Measurements from ENCODE around the gene PGLYRP4. TPM values are rescaled to one million over a fixed set of nuclear protein-coding genes. Genes with fewer than 3 reads are reported as not detected.

PGLYRP4 gene
- total RNA-seq, 1 experiment from 2014 or later = not detected

DNA sequence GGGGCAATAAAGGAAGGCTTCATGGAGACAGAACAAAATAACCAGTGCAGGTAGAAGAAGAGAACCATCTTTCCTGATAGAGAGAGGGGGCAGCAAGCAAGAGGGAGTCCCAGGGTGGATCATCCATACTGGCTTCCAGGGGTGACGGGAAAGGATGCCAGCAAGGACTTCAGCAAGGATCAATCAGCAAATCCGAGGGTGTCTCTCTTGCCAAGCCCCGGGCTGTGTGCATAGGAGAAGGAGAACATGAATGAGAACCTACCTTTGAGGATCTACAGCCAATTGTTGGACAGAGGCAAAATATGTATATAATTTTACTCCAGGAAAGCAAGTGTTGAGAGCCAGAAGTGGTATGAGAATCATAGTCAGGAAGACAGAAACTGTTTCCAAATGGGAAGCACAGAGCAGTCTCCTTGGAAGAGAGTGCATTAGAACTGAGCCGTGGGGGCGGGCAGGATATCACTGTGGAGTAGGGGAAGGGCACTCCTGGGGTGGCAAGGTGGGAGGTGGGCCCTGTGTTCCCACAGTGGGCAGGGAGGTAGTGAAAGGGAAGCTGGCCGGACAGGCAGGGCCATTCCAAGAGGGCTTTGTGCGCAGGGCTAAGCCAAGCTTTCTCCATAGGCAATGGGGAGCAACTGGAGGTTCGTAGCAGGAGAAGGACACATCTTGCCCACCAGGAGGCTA, 7.9 kb upstream of the PGLYRP4 start:
- POLR2A ChIA-PET (ENCODE audit: unreplicated experiment) = interaction anchor here (0.6 kb wide), 1 partner anchor 1433 kb away, joined by 3 read pairs; no protein-coding TSS in a partner anchor
- TF ChIP-seq, protein P1, sequence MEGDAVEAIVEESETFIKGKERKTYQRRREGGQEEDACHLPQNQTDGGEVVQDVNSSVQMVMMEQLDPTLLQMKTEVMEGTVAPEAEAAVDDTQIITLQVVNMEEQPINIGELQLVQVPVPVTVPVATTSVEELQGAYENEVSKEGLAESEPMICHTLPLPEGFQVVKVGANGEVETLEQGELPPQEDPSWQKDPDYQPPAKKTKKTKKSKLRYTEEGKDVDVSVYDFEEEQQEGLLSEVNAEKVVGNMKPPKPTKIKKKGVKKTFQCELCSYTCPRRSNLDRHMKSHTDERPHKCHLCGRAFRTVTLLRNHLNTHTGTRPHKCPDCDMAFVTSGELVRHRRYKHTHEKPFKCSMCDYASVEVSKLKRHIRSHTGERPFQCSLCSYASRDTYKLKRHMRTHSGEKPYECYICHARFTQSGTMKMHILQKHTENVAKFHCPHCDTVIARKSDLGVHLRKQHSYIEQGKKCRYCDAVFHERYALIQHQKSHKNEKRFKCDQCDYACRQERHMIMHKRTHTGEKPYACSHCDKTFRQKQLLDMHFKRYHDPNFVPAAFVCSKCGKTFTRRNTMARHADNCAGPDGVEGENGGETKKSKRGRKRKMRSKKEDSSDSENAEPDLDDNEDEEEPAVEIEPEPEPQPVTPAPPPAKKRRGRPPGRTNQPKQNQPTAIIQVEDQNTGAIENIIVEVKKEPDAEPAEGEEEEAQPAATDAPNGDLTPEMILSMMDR (conservative IDR thresholded peaks at IDR 0.05) = peak; percentile 23; the same call in 1 of the 2 replicates
- no peak for TF ChIP-seq EZH2 (IDR thresholded peaks at IDR 0.05; ENCODE audit: low read depth)
- peaks cover 3% of the 10 kb centered on the region; the same call in 1 of the 2 replicates for H3K9me3 ChIP-seq (ENCODE audit: insufficient read depth, low read depth)
- no peak for DNase-seq
- H3K36me3 ChIP-seq (ENCODE audit: low read depth) = peaks cover 19% of the 10 kb centered on the region
- H3K27ac ChIP-seq = peak overlapping the region; percentile 98
- CTCF ChIA-PET = interaction anchor here (0.5 to 1.3 kb wide), 3 partner anchors 48 to 211 kb away, joined by 3 to 5 read pairs (median 4); no protein-coding TSS in a partner anchor
- H3K79me2 ChIP-seq (ENCODE audit: low read depth) = peaks cover 25% of the 10 kb centered on the region
- H3K27me3 ChIP-seq (ENCODE audit: insufficient read depth, low read depth) = no peaks in the 10 kb centered on the region
- no TSS peak for BruUV-seq (replicated peaks)
- H4K20me1 ChIP-seq (ENCODE audit: insufficient read depth) = no peaks in the 10 kb centered on the region
- peak overlapping the region; percentile 97 for H3K4me2 ChIP-seq
- no peak overlapping the region for H3K4me3 ChIP-seq
- peaks cover 52% of the 10 kb centered on the region for H3K4me1 ChIP-seq (replicated peaks; ENCODE audit: insufficient read depth)
- peaks cover 69% of the 10 kb centered on the region for H3F3A ChIP-seq (ENCODE audit: insufficient read depth, low read depth)
- intact Hi-C loops (cut with micrococcal nuclease; ENCODE audit: unreplicated experiment) = loop anchor here (1.0 to 10.0 kb wide), 2 partner anchors 9 to 318 kb away; partner anchors contain the start of genes ILF2 and NPR1
- H3K9me2 ChIP-seq (ENCODE audit: insufficient read depth) = no peaks in the 10 kb centered on the region
- no peak overlapping the region for H2AFZ ChIP-seq

GRCh38 chr1:153355445-153356071, 6.9 kb upstream of the PGLYRP4 start:
- Histone ChIP-seq H3K9me3 (ENCODE audit: insufficient read depth, low read depth) (peaks cover 3% of the 10 kb centered on the region; the same call in 1 of the 2 replicates), H3K36me3 (ENCODE audit: low read depth) (peaks cover 18% of the 10 kb centered on the region), H2AFZ (no peak overlapping the region), H3K27ac (peak overlapping the region; percentile 98; the same call in 1 of the 2 replicates), H3K79me2 (ENCODE audit: low read depth) (peaks cover 25% of the 10 kb centered on the region), H3K9me2 (ENCODE audit: insufficient read depth) (no peaks in the 10 kb centered on the region), H3K27me3 (ENCODE audit: insufficient read depth, low read depth) (no peaks in the 10 kb centered on the region), H3K4me1 (replicated peaks; ENCODE audit: insufficient read depth) (peaks cover 42% of the 10 kb centered on the region), H3K4me3 (no peak overlapping the region), H3K4me2 (0 out of 2 replicates have a peak overlapping the region, but pooled peaks have one; percentile 97), H3F3A (ENCODE audit: insufficient read depth, low read depth) (peaks cover 59% of the 10 kb centered on the region), H4K20me1 (ENCODE audit: insufficient read depth) (no peaks in the 10 kb centered on the region)
- no TSS peak for BruUV-seq (replicated peaks)
- DNase-seq = peak; percentile 48 to 61
- CTCF ChIA-PET = interaction anchor here (2.4 kb wide), 1 partner anchor 139 kb away, joined by 9 read pairs; no protein-coding TSS in a partner anchor
- intact Hi-C loops (cut with micrococcal nuclease; ENCODE audit: unreplicated experiment) = loop anchor here (1.0 to 10.0 kb wide), 2 partner anchors 319 to 394 kb away; partner anchors contain the start of genes ILF2 and NPR1
- TF ChIP-seq EZH2 (IDR thresholded peaks at IDR 0.05; ENCODE audit: low read depth) = no peak
- TF ChIP-seq, protein P1 (conservative IDR thresholded peaks at IDR 0.05) = peak; percentile 67
- POLR2A ChIA-PET (ENCODE audit: unreplicated experiment) = interaction anchor here (0.6 kb wide), 1 partner anchor 1432 kb away, joined by 3 read pairs; no protein-coding TSS in a partner anchor

DNA sequence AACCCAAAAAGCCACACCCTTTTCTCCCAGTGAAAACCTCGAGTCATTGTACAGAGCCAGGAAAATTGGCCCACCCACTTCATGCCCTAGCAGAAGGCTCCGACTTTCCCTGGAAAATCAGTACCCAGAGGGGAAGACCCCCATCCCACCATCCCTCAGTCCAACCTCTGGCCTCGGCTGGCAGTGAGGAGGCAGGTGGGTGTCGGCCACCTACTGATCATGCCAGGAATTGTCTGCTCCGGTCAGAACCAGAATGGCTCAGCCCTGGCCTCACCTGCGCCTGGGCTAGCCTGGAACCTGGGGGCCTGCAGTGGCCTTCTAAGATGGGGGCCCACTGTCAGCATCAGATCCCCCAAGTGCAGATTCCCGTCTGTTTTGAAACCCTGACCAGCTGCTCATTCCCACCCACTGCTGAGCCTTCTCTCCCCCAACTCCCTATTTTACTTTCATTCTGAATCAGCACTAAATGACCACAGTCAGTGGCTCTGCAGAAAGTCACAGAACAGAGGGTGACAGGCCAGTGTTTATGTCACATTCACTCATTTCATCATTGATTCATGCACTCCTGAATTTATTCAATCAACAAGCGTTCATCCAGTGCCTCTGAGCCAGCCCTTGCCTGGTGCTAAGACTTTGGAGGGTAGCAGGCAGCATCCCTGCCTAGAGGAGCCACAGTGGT, 6.0 kb upstream of the PGLYRP4 start:
- Histone ChIP-seq H3K4me2 (no peak overlapping the region), H3K9me2 (ENCODE audit: insufficient read depth) (no peaks in the 10 kb centered on the region), H2AFZ (no peak overlapping the region), H3K4me1 (replicated peaks; ENCODE audit: insufficient read depth) (peaks cover 33% of the 10 kb centered on the region), H3K36me3 (ENCODE audit: low read depth) (peaks cover 9% of the 10 kb centered on the region), H3K79me2 (ENCODE audit: low read depth) (peaks cover 18% of the 10 kb centered on the region), H3K9me3 (ENCODE audit: insufficient read depth, low read depth) (peaks cover 3% of the 10 kb centered on the region; the same call in 1 of the 2 replicates), H3F3A (ENCODE audit: insufficient read depth, low read depth) (peaks cover 50% of the 10 kb centered on the region), H4K20me1 (ENCODE audit: insufficient read depth) (no peaks in the 10 kb centered on the region), H3K27me3 (ENCODE audit: insufficient read depth, low read depth) (peaks cover 6% of the 10 kb centered on the region; the same call in 1 of the 2 replicates), H3K4me3 (no peak overlapping the region), H3K27ac (no peak overlapping the region)
- no peak for TF ChIP-seq EZH2 (IDR thresholded peaks at IDR 0.05; ENCODE audit: low read depth)
- TF ChIP-seq, protein P1 (conservative IDR thresholded peaks at IDR 0.05) = no peak
- CTCF ChIA-PET = interaction anchor here (0.6 to 2.4 kb wide), 2 partner anchors 10 to 140 kb away, joined by 9 to 10 read pairs; no protein-coding TSS in a partner anchor
- intact Hi-C loops (cut with micrococcal nuclease; ENCODE audit: unreplicated experiment) = loop anchor here (1.0 to 10.0 kb wide), 3 partner anchors 213 to 395 kb away; partner anchors contain the start of genes ILF2, NPR1 and S100A2
- no peak for DNase-seq
- POLR2A ChIA-PET (ENCODE audit: unreplicated experiment) = no interaction called here
- BruUV-seq (replicated peaks) = no TSS peak

Data from PC-9 (cell line).